ENCODE measurements around the gene FAM32A.

The FAM32A gene

DNA sequence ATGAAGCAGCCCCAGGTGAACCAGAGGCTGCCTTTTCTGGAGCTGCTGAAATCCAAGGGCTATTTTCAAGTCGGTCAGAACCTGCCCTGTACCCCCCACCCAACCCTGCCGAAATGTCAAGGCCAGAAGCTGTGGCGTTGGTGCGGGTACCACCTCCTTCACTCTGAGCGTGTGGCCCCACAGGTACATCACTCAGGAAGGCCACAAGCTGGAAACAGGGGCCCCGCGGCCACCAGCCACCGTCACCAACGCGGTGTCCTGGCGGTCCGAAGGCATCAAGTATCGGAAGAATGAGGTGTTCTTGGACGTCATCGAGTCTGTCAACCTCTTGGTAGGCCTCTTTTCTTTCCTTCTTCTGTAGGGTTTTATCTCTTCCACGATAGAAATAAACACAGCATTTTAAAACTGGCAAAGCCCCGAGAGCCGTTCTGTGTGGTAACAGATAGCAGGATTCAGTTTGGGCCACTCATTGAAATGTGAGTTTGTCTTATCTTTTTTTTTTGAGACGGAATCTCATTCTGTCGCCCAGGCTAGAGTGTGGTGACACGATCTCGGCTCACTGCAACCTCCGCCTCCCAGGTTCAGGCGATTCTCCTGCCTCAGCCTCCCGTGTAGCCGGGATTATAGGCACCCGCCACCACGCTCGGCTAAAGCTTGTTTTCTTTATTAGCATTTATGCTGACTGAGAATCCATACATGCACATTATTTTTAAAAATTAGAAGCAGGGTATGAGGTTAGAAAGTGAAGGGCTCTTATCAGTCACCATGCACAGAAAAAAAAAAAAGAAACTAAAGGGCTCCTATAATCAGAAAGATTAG lies 23.8 kb downstream of the FAM32A start:
- H3K27me3 ChIP-seq (ENCODE audit: control insufficient read depth, insufficient read depth, low read length): no peaks in the 10 kb centered on the region
- no peaks in the 10 kb centered on the region for H3K4me1 ChIP-seq (ENCODE audit: control insufficient read depth, insufficient read depth, low read length)
- H3K36me3 ChIP-seq (ENCODE audit: control insufficient read depth, insufficient read depth, low read length): peaks cover 23% of the 10 kb centered on the region
- H3K9ac ChIP-seq (ENCODE audit: low read depth, low read length): no peak overlapping the region
- no peak overlapping the region for H3K4me3 ChIP-seq (ENCODE audit: low read depth, low read length)
- no peak overlapping the region for H3K27ac ChIP-seq (ENCODE audit: low read depth, low read length)
- no peaks in the 10 kb centered on the region for H3K9me3 ChIP-seq (ENCODE audit: control insufficient read depth, insufficient read depth, low read length)

DNA sequence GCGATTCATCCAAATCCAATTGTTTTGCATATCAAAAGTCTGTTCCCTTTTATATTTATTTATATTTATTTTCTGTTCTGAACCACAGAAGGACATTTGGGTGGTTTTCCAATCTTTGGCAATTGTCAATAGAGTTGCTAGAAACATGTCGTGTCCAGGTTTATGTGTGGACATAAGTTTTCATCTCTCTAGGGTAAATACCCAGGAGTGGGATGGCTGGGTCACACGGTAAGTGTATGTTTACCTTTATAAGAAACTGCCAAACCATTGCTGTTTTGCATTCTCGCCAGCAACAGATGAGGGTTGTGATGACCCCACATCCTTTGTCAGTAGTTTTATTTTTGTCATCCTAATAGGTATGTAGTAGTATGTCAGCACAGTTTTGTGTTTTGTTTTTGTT lies 25.0 kb downstream of the FAM32A start:
- H3K27ac ChIP-seq (ENCODE audit: low read depth, low read length): no peak overlapping the region
- no peak overlapping the region for H3K4me3 ChIP-seq (ENCODE audit: low read depth, low read length)
- H3K9me3 ChIP-seq (ENCODE audit: control insufficient read depth, insufficient read depth, low read length): no peaks in the 10 kb centered on the region
- H3K4me1 ChIP-seq (ENCODE audit: control insufficient read depth, insufficient read depth, low read length): no peaks in the 10 kb centered on the region
- H3K36me3 ChIP-seq (ENCODE audit: control insufficient read depth, insufficient read depth, low read length): peaks cover 23% of the 10 kb centered on the region
- H3K9ac ChIP-seq (ENCODE audit: low read depth, low read length): no peak overlapping the region
- no peaks in the 10 kb centered on the region for H3K27me3 ChIP-seq (ENCODE audit: control insufficient read depth, insufficient read depth, low read length)

DNA sequence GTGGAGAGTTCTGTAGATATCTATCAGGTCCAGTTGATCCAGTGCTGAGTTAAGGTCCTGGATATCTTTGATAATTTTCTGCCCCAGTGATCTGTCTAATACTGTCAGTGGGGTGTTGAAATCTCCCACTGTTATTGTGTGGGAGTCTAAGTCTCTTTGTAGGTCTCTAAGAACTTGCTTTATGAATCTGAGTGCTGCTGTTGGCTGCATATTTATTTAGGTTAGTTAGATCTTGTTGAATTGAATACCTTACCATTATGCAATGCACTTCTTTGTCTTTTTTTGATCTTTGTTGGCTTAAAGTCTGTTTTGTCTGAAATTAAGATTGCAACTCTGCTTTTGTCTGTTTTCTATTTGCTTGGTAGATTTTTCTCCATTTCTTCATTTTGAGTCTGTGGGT lies 27.9 kb downstream of the FAM32A start:
- Histone ChIP-seq H3K9me3 (ENCODE audit: control insufficient read depth, insufficient read depth, low read length) (no peaks in the 10 kb centered on the region), H3K36me3 (ENCODE audit: control insufficient read depth, insufficient read depth, low read length) (peaks cover 22% of the 10 kb centered on the region), H3K9ac (ENCODE audit: low read depth, low read length) (no peak overlapping the region)

DNA sequence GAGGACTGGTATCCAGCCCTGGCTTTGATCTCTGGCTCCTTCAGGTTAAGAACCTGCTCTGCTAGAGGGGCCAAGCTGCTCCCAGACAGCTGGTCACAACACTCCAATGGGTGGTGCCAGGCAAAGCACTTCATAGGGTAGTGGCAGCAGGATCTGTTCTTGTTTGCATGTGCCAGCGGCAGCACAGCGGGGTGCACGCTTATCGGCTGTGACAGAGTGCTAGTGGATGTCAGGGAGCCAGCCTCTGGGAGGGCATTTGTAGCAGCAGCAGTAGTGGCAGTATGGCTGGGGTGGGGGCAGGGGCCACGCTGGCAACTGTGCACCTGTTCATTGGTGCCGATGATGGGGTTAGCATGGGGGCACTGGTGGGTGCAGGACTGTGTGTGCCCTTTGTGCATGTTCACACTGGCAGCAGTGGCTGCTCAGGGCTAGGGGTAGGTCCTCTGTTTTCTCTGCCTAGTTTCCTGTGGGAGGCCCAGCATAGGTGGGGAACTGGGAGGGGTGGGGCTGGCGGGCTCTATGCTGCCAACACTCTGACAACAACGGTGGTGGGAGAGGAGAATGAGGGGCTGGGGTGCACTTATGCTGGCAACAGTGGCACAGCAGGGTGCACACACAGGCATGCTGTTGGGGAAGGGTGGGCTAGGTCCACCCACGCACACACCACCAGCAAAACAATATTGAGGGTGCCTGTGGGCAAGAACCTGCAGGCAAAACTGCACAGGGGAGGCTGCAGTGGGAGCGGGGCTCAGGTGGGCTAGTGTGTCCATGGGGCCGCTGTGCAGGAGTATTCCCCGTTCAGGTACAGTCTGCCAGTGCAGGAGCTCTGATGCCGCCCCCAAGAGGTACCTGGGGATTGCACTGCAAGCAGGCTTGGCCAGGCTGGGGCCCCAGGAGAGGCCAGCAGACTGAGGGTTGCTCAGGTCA lies 31.8 kb downstream of the FAM32A start:
- no peak overlapping the region for H3K27ac ChIP-seq (ENCODE audit: low read depth, low read length)
- H3K9me3 ChIP-seq (ENCODE audit: control insufficient read depth, insufficient read depth, low read length): peaks cover 23% of the 10 kb centered on the region
- H3K36me3 ChIP-seq (ENCODE audit: control insufficient read depth, insufficient read depth, low read length): no peaks in the 10 kb centered on the region; the same call in 1 of the 2 replicates
- H3K27me3 ChIP-seq (ENCODE audit: control insufficient read depth, insufficient read depth, low read length): no peaks in the 10 kb centered on the region
- H3K9ac ChIP-seq (ENCODE audit: low read depth, low read length): no peak overlapping the region
- H3K4me1 ChIP-seq (ENCODE audit: control insufficient read depth, insufficient read depth, low read length): no peaks in the 10 kb centered on the region
- H3K4me3 ChIP-seq (ENCODE audit: low read depth, low read length): no peak overlapping the region

More for the DNA sequence above, 27.9 kb downstream of the FAM32A start:
- Histone ChIP-seq H3K27me3 (ENCODE audit: control insufficient read depth, insufficient read depth, low read length) (no peaks in the 10 kb centered on the region), H3K27ac (ENCODE audit: low read depth, low read length) (no peak overlapping the region), H3K4me3 (ENCODE audit: low read depth, low read length) (no peak overlapping the region), H3K4me1 (ENCODE audit: control insufficient read depth, insufficient read depth, low read length) (no peaks in the 10 kb centered on the region)

DNA sequence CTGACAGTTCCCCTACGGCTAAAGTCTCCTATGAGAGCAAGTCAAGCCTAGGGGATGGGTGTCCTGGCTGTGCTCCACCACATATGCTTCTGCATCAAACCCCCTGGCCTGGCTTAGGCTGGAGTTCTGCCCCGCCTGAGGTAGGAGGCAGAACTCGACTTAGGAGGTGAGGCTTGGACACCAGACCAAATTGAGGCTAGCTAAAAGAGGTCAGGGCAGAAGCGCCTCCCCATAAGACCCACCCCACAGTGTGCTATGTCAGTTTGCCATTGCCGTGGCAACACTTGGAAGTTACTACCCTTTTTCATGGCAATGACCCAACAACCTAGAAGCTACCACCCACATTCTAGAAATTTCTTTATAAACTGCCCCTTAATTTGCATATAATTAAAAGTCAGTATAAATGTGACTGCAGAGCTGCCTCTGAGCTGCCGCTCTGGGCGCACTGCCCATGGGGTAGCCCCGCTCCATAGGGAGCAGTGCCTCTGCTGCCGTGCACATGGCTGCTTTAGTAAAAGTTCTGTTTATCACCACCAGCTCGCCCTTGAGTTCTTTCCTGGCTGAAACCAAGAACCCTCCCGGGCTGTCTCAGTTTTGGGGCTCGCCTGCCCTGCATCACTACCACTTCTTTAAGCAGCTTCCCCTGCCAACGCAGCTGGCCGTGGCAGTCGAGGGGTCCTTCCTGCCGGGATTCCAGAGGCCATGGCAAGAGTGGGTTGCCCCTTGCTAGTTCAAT lies 32.7 kb downstream of the FAM32A start:
- no peak overlapping the region for H3K27ac ChIP-seq (ENCODE audit: low read depth, low read length)
- H3K4me1 ChIP-seq (ENCODE audit: control insufficient read depth, insufficient read depth, low read length): no peaks in the 10 kb centered on the region
- no peaks in the 10 kb centered on the region; the same call in 1 of the 2 replicates for H3K36me3 ChIP-seq (ENCODE audit: control insufficient read depth, insufficient read depth, low read length)
- H3K27me3 ChIP-seq (ENCODE audit: control insufficient read depth, insufficient read depth, low read length): no peaks in the 10 kb centered on the region
- H3K4me3 ChIP-seq (ENCODE audit: low read depth, low read length): no peak overlapping the region
- H3K9ac ChIP-seq (ENCODE audit: low read depth, low read length): no peak overlapping the region
- H3K9me3 ChIP-seq (ENCODE audit: control insufficient read depth, insufficient read depth, low read length): peaks cover 23% of the 10 kb centered on the region

DNA sequence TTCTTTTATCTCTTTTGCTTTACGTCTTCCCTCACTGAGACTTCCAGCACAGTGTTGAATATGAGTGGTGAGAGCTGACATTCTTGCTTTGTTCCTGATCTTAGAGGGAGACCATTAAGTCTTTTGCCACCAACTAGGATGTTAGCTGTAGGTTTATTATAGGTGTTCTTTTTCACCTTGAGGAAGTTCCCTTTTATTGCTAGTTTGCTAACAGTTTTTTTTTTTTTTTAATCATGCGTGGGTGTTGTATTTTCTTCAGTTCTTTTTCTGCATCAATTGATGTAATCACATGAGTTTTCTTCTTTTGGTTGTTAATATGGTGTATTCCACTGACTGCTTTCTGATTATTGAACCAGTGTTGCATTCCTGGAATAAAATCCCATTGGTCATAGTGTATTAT lies 33.6 kb downstream of the FAM32A start:
- H3K9me3 ChIP-seq (ENCODE audit: control insufficient read depth, insufficient read depth, low read length): peaks cover 23% of the 10 kb centered on the region
- H3K36me3 ChIP-seq (ENCODE audit: control insufficient read depth, insufficient read depth, low read length): no peaks in the 10 kb centered on the region; the same call in 1 of the 2 replicates
- no peak overlapping the region for H3K9ac ChIP-seq (ENCODE audit: low read depth, low read length)
- no peak overlapping the region for H3K4me3 ChIP-seq (ENCODE audit: low read depth, low read length)
- no peaks in the 10 kb centered on the region for H3K4me1 ChIP-seq (ENCODE audit: control insufficient read depth, insufficient read depth, low read length)
- no peak overlapping the region for H3K27ac ChIP-seq (ENCODE audit: low read depth, low read length)
- H3K27me3 ChIP-seq (ENCODE audit: control insufficient read depth, insufficient read depth, low read length): no peaks in the 10 kb centered on the region

DNA sequence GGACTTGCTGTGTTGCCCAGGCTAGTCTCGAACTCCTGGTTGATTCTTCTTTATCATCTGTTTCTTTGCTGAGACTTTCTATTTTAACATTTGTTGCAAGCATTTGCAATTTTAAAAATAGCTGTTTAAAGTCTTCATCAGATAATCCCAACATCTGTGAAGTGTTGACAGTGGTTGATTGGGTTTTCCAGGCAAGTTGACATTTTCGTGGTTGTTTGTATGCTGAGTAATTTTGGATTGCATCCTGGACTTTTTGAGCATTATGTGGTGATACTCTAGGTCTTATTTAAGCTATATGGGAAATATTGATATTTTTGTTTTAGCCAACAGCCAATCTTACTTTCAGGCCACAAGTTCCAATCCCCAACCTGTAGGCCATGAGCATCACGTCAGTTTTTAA lies 37.6 kb downstream of the FAM32A start:
- Histone ChIP-seq H3K36me3 (ENCODE audit: control insufficient read depth, insufficient read depth, low read length) (no peaks in the 10 kb centered on the region; the same call in 1 of the 2 replicates), H3K27me3 (ENCODE audit: control insufficient read depth, insufficient read depth, low read length) (no peaks in the 10 kb centered on the region), H3K4me1 (ENCODE audit: control insufficient read depth, insufficient read depth, low read length) (no peaks in the 10 kb centered on the region), H3K9me3 (ENCODE audit: control insufficient read depth, insufficient read depth, low read length) (peaks cover 23% of the 10 kb centered on the region), H3K9ac (ENCODE audit: low read depth, low read length) (no peak overlapping the region), H3K27ac (ENCODE audit: low read depth, low read length) (no peak overlapping the region), H3K4me3 (ENCODE audit: low read depth, low read length) (no peak overlapping the region)

DNA sequence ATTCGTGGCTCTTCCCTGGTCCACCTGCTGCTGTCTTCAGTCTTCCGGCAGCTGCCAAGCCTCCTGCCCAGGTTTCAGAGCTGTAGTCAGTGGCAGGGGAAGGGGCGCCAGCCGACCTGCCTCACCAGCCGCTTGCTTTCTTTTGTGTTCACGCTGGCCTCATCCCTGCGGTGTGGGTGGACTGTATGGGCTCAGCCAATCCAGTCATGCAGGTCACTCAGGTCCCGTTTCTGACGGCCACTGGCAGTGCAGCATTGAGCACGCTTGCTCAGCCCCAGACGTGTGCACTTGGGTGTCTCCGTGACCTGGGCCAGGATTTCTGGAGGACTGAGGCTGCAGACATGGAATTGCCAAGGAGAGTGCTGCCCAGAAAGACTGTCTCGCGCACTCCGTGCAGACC lies 38.5 kb downstream of the FAM32A start:
- no peak overlapping the region for H3K4me3 ChIP-seq (ENCODE audit: low read depth, low read length)
- H3K9me3 ChIP-seq (ENCODE audit: control insufficient read depth, insufficient read depth, low read length): peaks cover 23% of the 10 kb centered on the region
- no peaks in the 10 kb centered on the region for H3K27me3 ChIP-seq (ENCODE audit: control insufficient read depth, insufficient read depth, low read length)
- H3K4me1 ChIP-seq (ENCODE audit: control insufficient read depth, insufficient read depth, low read length): no peaks in the 10 kb centered on the region
- H3K36me3 ChIP-seq (ENCODE audit: control insufficient read depth, insufficient read depth, low read length): peaks cover 3% of the 10 kb centered on the region
- H3K9ac ChIP-seq (ENCODE audit: low read depth, low read length): no peak overlapping the region
- no peak overlapping the region for H3K27ac ChIP-seq (ENCODE audit: low read depth, low read length)

DNA sequence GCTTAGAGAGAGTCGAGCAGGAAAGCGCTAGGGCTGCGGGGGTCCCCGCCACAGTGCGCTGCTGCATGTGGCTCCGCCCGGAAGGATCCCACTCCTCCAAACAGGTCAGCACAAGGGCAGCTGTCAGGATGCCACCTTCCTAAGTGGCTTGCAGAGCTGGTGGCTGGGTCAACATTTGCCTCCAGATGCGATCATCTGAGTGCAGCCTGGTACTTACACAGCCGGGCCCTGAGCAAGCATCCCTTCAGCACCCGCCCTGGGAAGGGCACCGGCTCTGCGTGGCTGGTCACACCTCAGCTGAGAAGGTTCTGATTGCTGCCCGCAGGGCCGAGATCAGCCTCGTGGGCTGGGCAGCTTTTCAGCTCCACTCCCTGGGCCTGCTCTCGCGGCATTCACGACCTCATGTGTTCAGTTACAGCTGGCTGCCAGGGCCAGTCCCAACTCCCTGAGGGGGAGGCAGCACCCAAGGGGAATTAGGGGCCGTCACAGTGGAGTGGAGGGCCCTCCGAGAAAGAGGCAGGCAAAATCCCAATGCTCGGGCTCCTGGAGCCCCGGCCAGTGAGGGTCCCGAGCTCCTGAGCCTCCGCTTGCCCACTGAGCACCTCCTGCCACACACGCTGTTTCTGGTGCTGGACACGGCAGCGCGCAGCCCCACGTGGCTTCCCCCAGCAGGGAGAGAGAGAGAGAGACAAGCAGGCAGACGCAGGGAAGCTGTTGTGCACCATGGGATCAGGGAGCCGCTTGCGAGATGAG lies 39.3 kb downstream of the FAM32A start:
- Histone ChIP-seq H3K36me3 (ENCODE audit: control insufficient read depth, insufficient read depth, low read length) (peaks cover 5% of the 10 kb centered on the region), H3K27ac (ENCODE audit: low read depth, low read length) (no peak overlapping the region), H3K27me3 (ENCODE audit: control insufficient read depth, insufficient read depth, low read length) (no peaks in the 10 kb centered on the region), H3K4me3 (ENCODE audit: low read depth, low read length) (no peak overlapping the region), H3K9ac (ENCODE audit: low read depth, low read length) (no peak overlapping the region), H3K9me3 (ENCODE audit: control insufficient read depth, insufficient read depth, low read length) (peaks cover 23% of the 10 kb centered on the region), H3K4me1 (ENCODE audit: control insufficient read depth, insufficient read depth, low read length) (no peaks in the 10 kb centered on the region)

All from HUES48 (cell line).